H9 (cell line): ENCODE measurements around the gene HAGH. TPM values are rescaled to one million over a fixed set of nuclear protein-coding genes. Genes with fewer than 3 reads are reported as not detected.

Experiments used
- DNase-seq: peaks from one replicate; pipeline ENCODE4 v3.0.0-alpha.2; 2017
- H2AFZ ChIP-seq: one replicate; pipeline ENCODE4 v1.6.1; 2013; ENCODE audit warnings: mild to moderate bottlenecking, low read length, control low read depth, moderate library complexity
- H2AK5ac ChIP-seq: 2 replicates; pipeline ENCODE4 v1.6.1; 2013; ENCODE audit warnings: low read length, control low read depth, mixed read lengths; ENCODE audit not compliant: insufficient read length
- H2BK120ac ChIP-seq: one replicate; pipeline ENCODE4 v1.6.1; 2013; ENCODE audit warnings: low read depth, mild to moderate bottlenecking, low read length, control low read depth, inconsistent platforms; ENCODE audit not compliant: poor library complexity, severe bottlenecking
- H2BK12ac ChIP-seq: 2 replicates; pipeline ENCODE4 v1.6.1; 2013; ENCODE audit warnings: low read length, control low read depth, mixed read lengths, low read depth; ENCODE audit not compliant: insufficient read length
- H2BK15ac ChIP-seq: 2 replicates; pipeline ENCODE4 v1.6.1; 2013; ENCODE audit warnings: low read depth, low read length, control low read depth
- H2BK20ac ChIP-seq: one replicate; pipeline ENCODE4 v1.6.1; 2013; ENCODE audit warnings: low read depth, mild to moderate bottlenecking, low read length, control low read depth, inconsistent platforms; ENCODE audit not compliant: poor library complexity, severe bottlenecking
- H2BK5ac ChIP-seq: 2 replicates; pipeline ENCODE4 v1.6.1; 2013; ENCODE audit warnings: low read length, control low read depth, mixed read lengths; ENCODE audit not compliant: insufficient read length
- H3K14ac ChIP-seq: 2 replicates; pipeline ENCODE4 v1.6.1; 2013; ENCODE audit warnings: low read length, control low read depth; ENCODE audit not compliant: insufficient read depth
- H3K18ac ChIP-seq: 2 replicates; pipeline ENCODE4 v1.6.1; 2013; ENCODE audit warnings: low read depth, mild to moderate bottlenecking, mixed read lengths, low read length, control low read depth; ENCODE audit not compliant: insufficient read length
- H3K23ac ChIP-seq: 2 replicates; pipeline ENCODE4 v1.6.1; 2013; ENCODE audit warnings: low read length, control low read depth, mixed read lengths, low read depth; ENCODE audit not compliant: insufficient read length
- H3K23me2 ChIP-seq: 2 replicates; pipeline ENCODE4 v1.6.1; 2013; ENCODE audit warnings: low read depth, mild to moderate bottlenecking, mixed read lengths, low read length, control low read depth; ENCODE audit not compliant: insufficient read length, poor library complexity, severe bottlenecking
- H3K27ac ChIP-seq: 2 replicates; pipeline ENCODE4 v1.5.1; 2013; ENCODE audit warnings: low read length, control low read depth, mixed read lengths, low read depth; ENCODE audit not compliant: insufficient read length
- H3K27me3 ChIP-seq: 2 replicates; pipeline ENCODE4 v1.6.1; 2013; ENCODE audit warnings: low read length, control low read depth, inconsistent platforms; ENCODE audit not compliant: insufficient read depth
- H3K4ac ChIP-seq: 2 replicates; pipeline ENCODE4 v1.6.1; 2013; ENCODE audit warnings: low read depth, mild to moderate bottlenecking, control low read depth, inconsistent platforms, low read length, moderate library complexity
- H3K4me1 ChIP-seq: 2 replicates; pipeline ENCODE4 v1.6.1; 2013; ENCODE audit warnings: low read length, control low read depth, inconsistent platforms; ENCODE audit not compliant: insufficient read depth
- H3K4me2 ChIP-seq: 2 replicates; pipeline ENCODE4 v1.6.1; 2013; ENCODE audit warnings: low read length, control low read depth, mixed read lengths; ENCODE audit not compliant: insufficient read length, insufficient read depth
- H3K56ac ChIP-seq: 2 replicates; pipeline ENCODE4 v1.6.1; 2013; ENCODE audit warnings: low read depth, mild to moderate bottlenecking, mixed read lengths, low read length, control low read depth; ENCODE audit not compliant: insufficient read length
- H3K79me1 ChIP-seq: 2 replicates; pipeline ENCODE4 v1.6.1; 2013; ENCODE audit warnings: low read depth, mild to moderate bottlenecking, moderate library complexity, low read length, control low read depth, inconsistent platforms; ENCODE audit not compliant: insufficient read depth, poor library complexity, severe bottlenecking
- H3K79me2 ChIP-seq: 2 replicates; pipeline ENCODE4 v1.6.1; 2013; ENCODE audit warnings: low read length, control low read depth, inconsistent platforms; ENCODE audit not compliant: insufficient read depth
- H3K9ac ChIP-seq: 2 replicates; pipeline ENCODE4 v1.6.1; 2013; ENCODE audit warnings: low read length, control low read depth, mixed read lengths; ENCODE audit not compliant: insufficient read length; ENCODE audit errors: extremely low read depth
- H3K9me3 ChIP-seq: one replicate; pipeline ENCODE4 v1.6.1; 2013; ENCODE audit warnings: low read depth, low read length, inconsistent platforms; ENCODE audit not compliant: control insufficient read depth
- H3T11ph ChIP-seq: one replicate; pipeline ENCODE4 v1.6.1; 2013; ENCODE audit warnings: mild to moderate bottlenecking, low read length, control low read depth, inconsistent platforms
- H4K20me1 ChIP-seq: one replicate; pipeline ENCODE4 v1.6.1; 2013; ENCODE audit not compliant: control insufficient read depth, insufficient read length, insufficient read depth
- H4K5ac ChIP-seq: 2 replicates; pipeline ENCODE4 v1.6.1; 2013; ENCODE audit warnings: low read depth, mild to moderate bottlenecking, mixed read lengths, low read length, control low read depth; ENCODE audit not compliant: insufficient read length
- H4K8ac ChIP-seq: replicated peaks from 2 replicates; pipeline ENCODE4 v1.6.1; 2013; ENCODE audit warnings: low read length, control low read depth, mixed read lengths, low read depth; ENCODE audit not compliant: insufficient read length
- H4K91ac ChIP-seq: 2 replicates; pipeline ENCODE4 v1.6.1; 2013; ENCODE audit warnings: low read depth, mild to moderate bottlenecking, moderate library complexity, mixed read lengths, low read length, control low read depth; ENCODE audit not compliant: insufficient read length
- H3K27ac Mint-ChIP-seq, 3 experiments: 2 replicates in 2 of 3; 3 replicates in 1 of 3; pipeline ENCODE4 v1.8.0; 2020 to 2021; ENCODE audit warnings: mixed read lengths in 3 of 3, mild to moderate bottlenecking in 1 of 3, moderate library complexity in 1 of 3
- H3K27me3 Mint-ChIP-seq: 2 replicates; pipeline ENCODE4 v1.8.0; 2021; ENCODE audit warnings: low read depth, mild to moderate bottlenecking, moderate library complexity, mixed read lengths
- H3K36me3 Mint-ChIP-seq, 3 experiments: 2 replicates in 2 of 3; 3 replicates in 1 of 3; pipeline ENCODE4 v1.8.0; 2020 to 2021; ENCODE audit warnings: low read depth in 3 of 3, mixed read lengths in 3 of 3; ENCODE audit not compliant: insufficient read depth in 1 of 3
- H3K4me1 Mint-ChIP-seq, 2 experiments: 2 replicates each; pipeline ENCODE4 v1.8.0; 2020; ENCODE audit warnings: mixed read lengths in 2 of 2
- H3K4me3 Mint-ChIP-seq, 2 experiments: 2 replicates in 1 of 2; 3 replicates in 1 of 2; pipeline ENCODE4 v1.8.0; 2020 to 2021; ENCODE audit warnings: mild to moderate bottlenecking in 2 of 2, mixed read lengths in 2 of 2, moderate library complexity in 1 of 2
- H3K9me3 Mint-ChIP-seq, 2 experiments: 2 replicates in 1 of 2; 3 replicates in 1 of 2; pipeline ENCODE4 v1.8.0; 2020; ENCODE audit warnings: mild to moderate bottlenecking in 2 of 2, mixed read lengths in 2 of 2, moderate library complexity in 1 of 2
- CTCF ChIP-seq: fragments of 200-600 bp; sonication (generic); conservative IDR thresholded peaks from 3 replicates; pipeline ENCODE4 v1.8.0; 2021; ENCODE audit warnings: antibody characterized with exemption, mild to moderate bottlenecking
- WGBS: extraction: QIAGEN DNeasy Blood & Tissue Kit; methylation state at CpG from one replicate; pipeline ENCODE4 v1.1.7; 2013; ENCODE audit warnings: missing lambda C conversion rate, low lambda C conversion rate, mixed read lengths; ENCODE audit not compliant: insufficient read length; ENCODE audit errors: extremely low coverage; 5-methylcytosine and 5-hydroxymethylcytosine counted together
- total RNA-seq: library from RNA; stranded (reverse); gene quantifications from 2 replicates; pipeline ENCODE4 v1.2.1, GENCODE V29; 2021

Gene HAGH
- total RNA-seq, 1 experiment from 2014 or later, result 30.0 TPM

DNA sequence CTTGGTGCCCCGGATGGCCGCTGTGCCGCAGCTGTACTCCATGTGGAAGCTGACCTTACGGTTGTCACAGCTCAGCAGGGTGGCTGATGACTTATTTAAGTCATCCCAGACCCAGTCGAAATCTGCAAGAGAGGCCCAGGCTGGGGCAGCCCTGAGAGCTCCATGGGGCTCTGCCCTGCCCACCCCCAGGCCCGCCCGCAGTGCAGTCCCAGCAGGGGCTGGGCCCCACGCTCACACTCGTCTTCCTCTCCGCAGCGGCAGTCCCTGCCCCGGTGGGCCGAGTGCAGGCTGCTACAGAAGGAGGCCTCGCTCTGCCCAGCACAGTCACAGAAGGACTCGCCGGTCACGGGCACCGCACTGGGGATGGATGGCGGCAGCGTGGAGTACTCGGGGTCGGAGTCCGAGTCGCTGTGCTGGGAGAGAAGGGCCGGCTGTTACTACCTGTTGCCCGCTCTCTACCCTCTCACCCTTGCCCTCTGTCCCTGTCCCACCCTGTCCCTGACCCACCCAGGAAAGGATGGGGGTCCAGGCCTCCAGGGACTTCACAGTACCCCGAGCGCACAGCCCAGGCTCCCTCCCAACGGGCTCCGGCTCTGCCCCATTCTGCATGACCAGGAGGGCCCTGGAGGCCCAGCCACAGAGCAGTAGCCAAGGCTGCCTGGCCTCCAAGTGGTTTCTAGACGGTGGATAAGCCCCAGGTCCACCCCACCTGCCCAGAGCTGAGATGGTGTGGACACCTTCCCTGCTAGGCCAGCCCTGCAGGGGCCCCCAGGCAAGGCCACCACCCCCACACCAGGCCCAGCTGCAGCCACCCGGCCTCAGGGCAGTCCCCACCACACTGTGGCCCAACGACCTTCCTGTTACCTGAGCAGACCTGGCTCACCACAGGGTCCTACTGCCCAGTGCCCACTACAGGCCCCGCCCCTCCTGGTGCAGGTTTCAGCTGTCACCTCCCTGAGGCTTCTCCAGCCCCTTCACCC, 48.1 kb downstream of the HAGH start:
- H3K56ac ChIP-seq, result no peak overlapping the region
- no peak for DNase-seq
- H3K4me1 ChIP-seq, result no peaks in the 10 kb centered on the region
- no peak overlapping the region for H4K5ac ChIP-seq
- H3K9me3 ChIP-seq, result no peaks in the 10 kb centered on the region
- H2BK15ac ChIP-seq, result no peak overlapping the region
- H3K4me2 ChIP-seq, result no peak overlapping the region
- H3K14ac ChIP-seq, result no peak overlapping the region
- H3K18ac ChIP-seq, result no peak overlapping the region
- no peak overlapping the region for H2AK5ac ChIP-seq
- H2AFZ ChIP-seq, result no peak overlapping the region
- H3K4me1 Mint-ChIP-seq, result peaks cover 7 to 18% of the 10 kb centered on the region in 2 experiments
- no peaks in the 10 kb centered on the region for H3K9me3 Mint-ChIP-seq
- H2BK12ac ChIP-seq, result no peak overlapping the region
- peaks cover 10% of the 10 kb centered on the region for H3K23me2 ChIP-seq
- H2BK20ac ChIP-seq, result no peak overlapping the region
- no peaks in the 10 kb centered on the region; the same call in 1 of the 2 replicates for H3K79me2 ChIP-seq
- H2BK5ac ChIP-seq, result no peak overlapping the region
- H4K20me1 ChIP-seq, result no peaks in the 10 kb centered on the region
- no peak overlapping the region for H3K9ac ChIP-seq
- no peak overlapping the region for H3K27ac Mint-ChIP-seq
- H3K4me3 Mint-ChIP-seq, result no peak overlapping the region
- H3K27me3 Mint-ChIP-seq, result peaks cover 2% of the 10 kb centered on the region; the same call in 1 of the 2 replicates
- peaks cover 0 to 46% (median 8%) of the 10 kb centered on the region in 3 experiments; a peak in 4 of 7 replicates for H3K36me3 Mint-ChIP-seq
- no peak overlapping the region for H3K23ac ChIP-seq
- H3K4ac ChIP-seq, result no peak overlapping the region
- no peak overlapping the region for H3K27ac ChIP-seq
- no peak overlapping the region for H3T11ph ChIP-seq
- no peak overlapping the region for H4K91ac ChIP-seq
- TF ChIP-seq CTCF, result no peak
- no peak overlapping the region for H4K8ac ChIP-seq
- H3K79me1 ChIP-seq, result peaks cover 5% of the 10 kb centered on the region
- H2BK120ac ChIP-seq, result no peak overlapping the region
- WGBS, result no CpG with 5 or more reads among the region's 34 CpGs
- H3K27me3 ChIP-seq, result no peaks in the 10 kb centered on the region
